ENCODE measurements around the gene EID2B. TPM values are rescaled to one million over a fixed set of nuclear protein-coding genes. Genes with fewer than 3 reads are reported as not detected.

The EID2B gene
- total and polyA plus RNA-seq, 10 of the 15 experiments (the other 5 are each of a cell fraction or from before 2014, with no cell fraction given) = 2.9 to 10.1 (median 5.0) TPM

GRCh38 chr19:39557811-39558623 lies 25.4 kb upstream of the EID2B start (continued):
- peak; percentile 76 for TF ChIP-seq PKNOX1 (IDR thresholded peaks at IDR 0.05)
- TF ChIP-seq ZSCAN29 (IDR thresholded peaks at IDR 0.05) = no peak
- no peak for TF ChIP-seq ELK1 (IDR thresholded peaks at IDR 0.05; ENCODE audit: low read depth, low read length)
- no peak for TF ChIP-seq DPF2 (IDR thresholded peaks at IDR 0.05)
- peak; percentile 66; the same call in 1 of the 2 replicates for TF ChIP-seq ATF7 (IDR thresholded peaks at IDR 0.05; ENCODE audit: low read depth)
- 0 out of 2 replicates have a peak, but pooled peaks have one; percentile 10 for TF ChIP-seq TAF1 (IDR thresholded peaks at IDR 0.05; ENCODE audit: borderline replicate concordance, low read depth, low read length)
- 0 out of 2 replicates have a peak, but pooled peaks have one; percentile 7 for TF ChIP-seq MEF2A (IDR thresholded peaks at IDR 0.05; ENCODE audit: insufficient read depth, low read depth, low read length)

- ChIA-PET RAD21 (ENCODE audit: unreplicated experiment) (interaction anchor here (1.1 to 5.8 kb wide), 2 partner anchors 118 to 533 kb away, joined by 3 to 105 read pairs; no protein-coding TSS in a partner anchor), POLR2A (no interaction called here), CTCF (interaction anchor here (0.5 kb wide), 1 partner anchor 594 kb away, joined by 3 read pairs; no protein-coding TSS in a partner anchor), SMC1A (ENCODE audit: uncharacterized antibody, unreplicated experiment) (interaction anchor here (5.9 kb wide), 1 partner anchor 118 kb away, joined by 105 read pairs; no protein-coding TSS in a partner anchor)
- no peak overlapping the region for H3K4me2 ChIP-seq (ENCODE audit: control insufficient read depth, insufficient read depth)
- no peak overlapping the region for H3K4me3 ChIP-seq
- no peak for DNase-seq (ENCODE audit: low read depth, low spot score)
- no peaks in the 10 kb centered on the region for H3K36me3 ChIP-seq (ENCODE audit: control insufficient read depth in 2 of 2, insufficient read depth in 2 of 2, low read length in 1 of 2)
- H3K9ac ChIP-seq (ENCODE audit: control insufficient read depth, insufficient read depth, low read length) = no peak overlapping the region
- no peak for FAIRE-seq
- no peaks in the 10 kb centered on the region for H3K27me3 ChIP-seq (replicated peaks in 1 of 2; ENCODE audit: control insufficient read depth in 2 of 2, insufficient read depth in 2 of 2, low read length in 1 of 2)
- intact Hi-C loops (cut with micrococcal nuclease; ENCODE audit: unreplicated experiment) = no loop called here
- BruUV-seq (replicated peaks) = no TSS peak
- no peaks in the 10 kb centered on the region for H4K20me1 ChIP-seq (ENCODE audit: control insufficient read depth, insufficient read depth)
- H3K9me3 ChIP-seq (replicated peaks; ENCODE audit: control insufficient read depth, insufficient read depth, low read length) = no peaks in the 10 kb centered on the region; the same call in 2 of the 3 replicates
- H3K27ac ChIP-seq (ENCODE audit: control insufficient read depth, insufficient read depth) = no peak overlapping the region
- peaks cover 43% of the 10 kb centered on the region for H3K4me1 ChIP-seq (ENCODE audit: control insufficient read depth, insufficient read depth, low read length)
- no peak overlapping the region for H2AFZ ChIP-seq (ENCODE audit: control insufficient read depth, low read depth, low read length)
- ATAC-seq = no peak
- peak; percentile 60; the same call in 1 of the 2 replicates for TF ChIP-seq SPI1 (IDR thresholded peaks at IDR 0.05; ENCODE audit: borderline replicate concordance, insufficient read depth, low read depth, low read length)
- no peak for TF ChIP-seq SP1 (IDR thresholded peaks at IDR 0.05; ENCODE audit: low read depth, low read length)
- H3K79me2 ChIP-seq (ENCODE audit: control insufficient read depth, insufficient read depth, low read length) = no peaks in the 10 kb centered on the region
- in situ Hi-C loops (cut with MboI) = no loop called here
- 0% methylated on average over 1 of the region's 1 CpG for WGBS (ENCODE audit: insufficient coverage, insufficient replicate concordance, low lambda C conversion rate, missing lambda C conversion rate)
Measured at GRCh38 chr19:39555883-39556282, 23.2 kb upstream of the EID2B start.
